Smooth muscle cell (in vitro differentiated cells): ENCODE data around the gene TRMT1. TPM values are rescaled to one million over a fixed set of nuclear protein-coding genes. Genes with fewer than 3 reads are reported as not detected.

Experiments
- DNase-seq: peaks from one replicate; lab custom pipeline; 2025; ENCODE audit not compliant: unreplicated experiment; lab: John Stamatoyannopoulos, UW
- H2AFZ ChIP-seq: fragments of 200-600 bp; sonication (generic); 2 replicates; pipeline ENCODE4 v1.6.0; 2016; ENCODE audit warnings: antibody characterized with exemption, low read depth, mild to moderate bottlenecking
- H3F3A ChIP-seq: fragments of 200-600 bp; sonication (generic); 2 replicates; pipeline ENCODE4 v1.6.0; 2017; ENCODE audit warnings: antibody characterized with exemption, low read depth
- H3K27ac ChIP-seq: fragments of 200-600 bp; sonication (generic); 2 replicates; pipeline ENCODE4 v1.5.1; 2016; ENCODE audit warnings: low read depth, mild to moderate bottlenecking
- H3K27me3 ChIP-seq: fragments of 200-600 bp; sonication (generic); 2 replicates; pipeline ENCODE4 v1.6.1; 2016; ENCODE audit warnings: low read depth, mild to moderate bottlenecking
- H3K36me3 ChIP-seq: fragments of 200-600 bp; sonication (generic); 2 replicates; pipeline ENCODE4 v1.5.1; 2016; ENCODE audit warnings: low read depth
- H3K4me1 ChIP-seq: fragments of 200-600 bp; sonication (generic); 2 replicates; pipeline ENCODE4 v1.5.1; 2016; ENCODE audit warnings: low read depth
- H3K4me2 ChIP-seq: fragments of 200-600 bp; sonication (generic); 2 replicates; pipeline ENCODE4 v1.6.0; 2016; ENCODE audit warnings: mild to moderate bottlenecking
- H3K4me3 ChIP-seq: fragments of 200-600 bp; sonication (generic); 2 replicates; pipeline ENCODE4 v1.5.1; 2016; ENCODE audit warnings: mild to moderate bottlenecking
- H3K79me2 ChIP-seq: fragments of 200-600 bp; sonication (generic); 2 replicates; pipeline ENCODE4 v1.6.0; 2016; ENCODE audit warnings: low read depth, mild to moderate bottlenecking
- H3K9ac ChIP-seq: fragments of 200-600 bp; sonication (generic); 2 replicates; pipeline ENCODE4 v1.6.0; 2016; ENCODE audit warnings: low read depth
- H3K9me3 ChIP-seq: fragments of 200-600 bp; sonication (generic); replicated peaks from 2 replicates; pipeline ENCODE4 v1.5.1; 2016; ENCODE audit warnings: low read depth
- H4K20me1 ChIP-seq: fragments of 200-600 bp; sonication (generic); 2 replicates; pipeline ENCODE4 v1.6.0; 2016; ENCODE audit warnings: low read depth
- CTCF ChIP-seq: fragments of 200-600 bp; sonication (generic); IDR thresholded peaks from 2 replicates; pipeline ENCODE4 v1.5.1; 2017; ENCODE audit warnings: borderline replicate concordance, mild to moderate bottlenecking, antibody characterized with exemption; ENCODE audit not compliant: insufficient read depth, poor library complexity, severe bottlenecking
- WGBS: methylation state at CpG from one replicate; pipeline ENCODE4 v1.1.7; 2016; ENCODE audit warnings: low lambda C conversion rate; 5-methylcytosine and 5-hydroxymethylcytosine counted together
- polyA plus RNA-seq: library from polyadenylated mRNA; unstranded; fragments of >200 nt; fragmentation: Nextera tagmentation; extraction: Ambion mirVana; gene quantifications from 2 replicates; pipeline ENCODE4 v1.2.1, GENCODE V29; 2016
- total RNA-seq: library from RNA; depleted of rRNA; stranded (reverse); fragments of >200 nt; gene quantifications from 2 replicates; pipeline ENCODE4 v1.2.3, GENCODE V29; 2014

Gene TRMT1
- total and polyA plus RNA-seq, 2 experiments from 2014 or later: 21.9 to 37.4 TPM

GRCh38 chr19:13070425-13071140, 46.0 kb downstream of the TRMT1 start:
- no peaks in the 10 kb centered on the region for H3F3A ChIP-seq
- no peaks in the 10 kb centered on the region for H3K36me3 ChIP-seq
- H3K79me2 ChIP-seq: no peaks in the 10 kb centered on the region
- WGBS: 95% methylated on average over 32 of the region's 32 CpGs
- no peaks in the 10 kb centered on the region for H3K27me3 ChIP-seq
- H3K4me1 ChIP-seq: no peaks in the 10 kb centered on the region
- no peak overlapping the region for H3K4me3 ChIP-seq
- H3K9ac ChIP-seq: no peak overlapping the region
- DNase-seq: no peak
- no peak overlapping the region for H2AFZ ChIP-seq
- H3K9me3 ChIP-seq: no peaks in the 10 kb centered on the region
- no peak for TF ChIP-seq CTCF
- H3K4me2 ChIP-seq: no peak overlapping the region
- no peaks in the 10 kb centered on the region for H4K20me1 ChIP-seq
- H3K27ac ChIP-seq: no peak overlapping the region

- no peak for TF ChIP-seq CTCF
- 64% methylated on average over 20 of the region's 20 CpGs for WGBS
- Histone ChIP-seq H3F3A (no peaks in the 10 kb centered on the region), H3K4me2 (no peak overlapping the region), H3K4me3 (no peak overlapping the region), H3K27ac (no peak overlapping the region), H3K9ac (no peak overlapping the region), H4K20me1 (no peaks in the 10 kb centered on the region), H3K79me2 (no peaks in the 10 kb centered on the region), H2AFZ (no peak overlapping the region), H3K36me3 (no peaks in the 10 kb centered on the region), H3K4me1 (no peaks in the 10 kb centered on the region), H3K9me3 (no peaks in the 10 kb centered on the region), H3K27me3 (no peaks in the 10 kb centered on the region)
- DNase-seq: no peak
These were observed 46.9 kb downstream of the TRMT1 start for GRCh38 chr19:13069415-13070359.

GRCh38 chr19:13068085-13068846, 48.3 kb downstream of the TRMT1 start:
- no peaks in the 10 kb centered on the region for H3K4me1 ChIP-seq
- no peak for DNase-seq
- H3K9me3 ChIP-seq: no peaks in the 10 kb centered on the region
- no peak overlapping the region for H3K4me3 ChIP-seq
- no peak overlapping the region for H2AFZ ChIP-seq
- no peaks in the 10 kb centered on the region for H3K36me3 ChIP-seq
- H3K9ac ChIP-seq: no peak overlapping the region
- no peak for TF ChIP-seq CTCF
- H4K20me1 ChIP-seq: no peaks in the 10 kb centered on the region
- H3K4me2 ChIP-seq: no peak overlapping the region
- WGBS: 87% methylated on average over 6 of the region's 6 CpGs
- H3F3A ChIP-seq: no peaks in the 10 kb centered on the region
- peaks cover 5% of the 10 kb centered on the region for H3K27me3 ChIP-seq
- no peak overlapping the region for H3K27ac ChIP-seq
- H3K79me2 ChIP-seq: no peaks in the 10 kb centered on the region
